ENCODE measurements around the gene RSAD2. TPM values are rescaled to one million over a fixed set of nuclear protein-coding genes. Genes with fewer than 3 reads are reported as not detected.
A peak's percentile ranks its signal among the peaks of the same experiment; 100 is the strongest.

Gene RSAD2
- total and polyA plus RNA-seq, 2 donors (not counting 1 experiment from before 2014, with no cell fraction given): 0.17 to 1.7 TPM

GRCh38 chr2:6876309-6876708, 1.3 kb upstream of the RSAD2 start:
- Histone ChIP-seq H3K9me3 (ENCODE audit: control insufficient read depth, insufficient read depth, low read depth, low read length) (no peaks in the 10 kb centered on the region), H3K9ac (ENCODE audit: insufficient read depth, low read length) (no peak overlapping the region), H3K27me3 (ENCODE audit: control insufficient read depth, insufficient read depth, low read length) (no peaks in the 10 kb centered on the region), H3K4me3 (replicated peaks in 1 of 4; ENCODE audit: control extremely low read depth in 1 of 4, insufficient read depth in 1 of 4, low read depth in 3 of 4, low read length in 4 of 4) (no peak overlapping the region), H2AFZ (ENCODE audit: low read length) (no peak overlapping the region), H3K36me3 (ENCODE audit: control insufficient read depth, insufficient read depth, low read length) (no peaks in the 10 kb centered on the region), H3K27ac (ENCODE audit: insufficient read depth, low read length) (no peak overlapping the region), H3K79me2 (ENCODE audit: control insufficient read depth, insufficient read depth, low read length) (no peaks in the 10 kb centered on the region), H4K20me1 (ENCODE audit: control insufficient read depth, extremely low read depth, insufficient read depth, low read length) (no peaks in the 10 kb centered on the region), H3K4me1 (ENCODE audit: control insufficient read depth, extremely low read depth, insufficient read depth, low read length) (no peaks in the 10 kb centered on the region), H3K4me2 (ENCODE audit: extremely low read depth, insufficient read depth, low read length) (no peak overlapping the region)
- no peak for DNase-seq (ENCODE audit: low read depth in 2 of 2)
- no peak for TF ChIP-seq EZH2 (IDR thresholded peaks at IDR 0.05; ENCODE audit: low read length, missing control alignments)

GRCh38 chr2:6878549-6878948, 972 bp downstream of the RSAD2 start:
- Histone ChIP-seq H2AFZ (ENCODE audit: low read length) (no peak overlapping the region), H3K27me3 (ENCODE audit: control insufficient read depth, insufficient read depth, low read length) (no peaks in the 10 kb centered on the region), H3K9ac (ENCODE audit: insufficient read depth, low read length) (no peak overlapping the region), H3K4me3 (replicated peaks in 1 of 4; ENCODE audit: control extremely low read depth in 1 of 4, insufficient read depth in 1 of 4, low read depth in 3 of 4, low read length in 4 of 4) (no peak overlapping the region), H3K4me1 (ENCODE audit: control insufficient read depth, extremely low read depth, insufficient read depth, low read length) (no peaks in the 10 kb centered on the region), H3K79me2 (ENCODE audit: control insufficient read depth, insufficient read depth, low read length) (no peaks in the 10 kb centered on the region), H3K9me3 (ENCODE audit: control insufficient read depth, insufficient read depth, low read depth, low read length) (no peaks in the 10 kb centered on the region), H3K36me3 (ENCODE audit: control insufficient read depth, insufficient read depth, low read length) (no peaks in the 10 kb centered on the region), H3K27ac (ENCODE audit: insufficient read depth, low read length) (no peak overlapping the region), H4K20me1 (ENCODE audit: control insufficient read depth, extremely low read depth, insufficient read depth, low read length) (no peaks in the 10 kb centered on the region), H3K4me2 (ENCODE audit: extremely low read depth, insufficient read depth, low read length) (no peak overlapping the region)
- no peak for TF ChIP-seq CTCF (conservative IDR thresholded peaks at IDR 0.05 in 1 of 2, IDR thresholded peaks at IDR 0.05 in 1 of 2; ENCODE audit: low read depth in 1 of 2, low read length in 2 of 2)
- TF ChIP-seq EZH2 (IDR thresholded peaks at IDR 0.05; ENCODE audit: low read length, missing control alignments): no peak
- no peak for DNase-seq (ENCODE audit: low read depth in 2 of 2)

- Histone ChIP-seq H3K4me2 (ENCODE audit: extremely low read depth, insufficient read depth, low read length) (no peak overlapping the region), H3K9me3 (ENCODE audit: control insufficient read depth, insufficient read depth, low read depth, low read length) (no peaks in the 10 kb centered on the region), H4K20me1 (ENCODE audit: control insufficient read depth, extremely low read depth, insufficient read depth, low read length) (no peaks in the 10 kb centered on the region), H2AFZ (ENCODE audit: low read length) (no peak overlapping the region), H3K27me3 (ENCODE audit: control insufficient read depth, insufficient read depth, low read length) (no peaks in the 10 kb centered on the region), H3K27ac (ENCODE audit: insufficient read depth, low read length) (no peak overlapping the region), H3K4me3 (replicated peaks in 1 of 4; ENCODE audit: control extremely low read depth in 1 of 4, insufficient read depth in 1 of 4, low read depth in 3 of 4, low read length in 4 of 4) (no peak overlapping the region), H3K4me1 (ENCODE audit: control insufficient read depth, extremely low read depth, insufficient read depth, low read length) (no peaks in the 10 kb centered on the region), H3K79me2 (ENCODE audit: control insufficient read depth, insufficient read depth, low read length) (no peaks in the 10 kb centered on the region), H3K36me3 (ENCODE audit: control insufficient read depth, insufficient read depth, low read length) (no peaks in the 10 kb centered on the region), H3K9ac (ENCODE audit: insufficient read depth, low read length) (no peak overlapping the region)
- peak in 1 of 2 donors; percentile 8 for DNase-seq (ENCODE audit: low read depth in 2 of 2)
- TF ChIP-seq CTCF (conservative IDR thresholded peaks at IDR 0.05 in 1 of 2, IDR thresholded peaks at IDR 0.05 in 1 of 2; ENCODE audit: low read depth in 1 of 2, low read length in 2 of 2): no peak
- TF ChIP-seq EZH2 (IDR thresholded peaks at IDR 0.05; ENCODE audit: low read length, missing control alignments): no peak
These were observed 1.4 kb downstream of the RSAD2 start for GRCh38 chr2:6879011-6879410.
